SW480 (cell line): ENCODE measurements around the gene RELB.

Source experiments
- DNase-seq: peaks from one replicate; pipeline ENCODE4 v3.0.0-alpha.2; 2016; ENCODE audit warnings: low spot score

The RELB gene

DNA sequence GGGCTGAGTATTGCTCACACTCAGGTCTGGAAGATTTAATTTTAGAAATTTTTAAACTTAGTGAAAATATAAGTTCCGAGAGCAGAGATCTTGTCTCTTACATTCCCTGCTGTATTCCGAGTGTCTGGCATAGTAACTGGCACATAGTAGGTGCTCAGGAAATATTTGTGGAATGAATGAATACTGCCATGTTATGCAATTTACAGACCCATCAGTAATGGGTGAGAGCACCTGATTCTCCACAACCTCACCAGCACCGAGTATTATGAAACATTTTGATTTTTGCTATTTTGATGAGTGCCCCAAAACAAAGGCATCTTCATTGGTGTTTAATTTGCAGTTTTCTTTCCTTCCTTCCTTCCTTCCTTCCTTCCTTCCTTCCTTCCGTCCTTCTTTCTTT, 21.8 kb downstream of the RELB start:
- DNase-seq, result no peak

DNA sequence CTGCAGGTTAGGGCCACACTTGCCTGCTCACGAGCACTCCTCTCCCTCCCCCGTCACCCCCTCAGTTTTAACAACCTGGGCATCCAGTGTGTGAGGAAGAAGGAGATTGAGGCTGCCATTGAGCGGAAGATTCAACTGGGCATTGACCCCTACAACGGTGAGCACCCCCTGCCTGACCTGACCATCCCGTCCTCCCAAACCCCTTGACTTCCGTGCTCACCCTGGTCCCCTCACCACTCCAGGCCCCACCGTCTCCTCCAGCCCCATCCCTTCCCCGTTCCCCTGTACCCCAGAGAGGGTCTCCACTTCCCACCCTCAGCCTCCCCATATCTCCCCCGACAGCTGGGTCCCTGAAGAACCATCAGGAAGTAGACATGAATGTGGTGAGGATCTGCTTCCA, 24.0 kb downstream of the RELB start:
- no peak for DNase-seq

DNA sequence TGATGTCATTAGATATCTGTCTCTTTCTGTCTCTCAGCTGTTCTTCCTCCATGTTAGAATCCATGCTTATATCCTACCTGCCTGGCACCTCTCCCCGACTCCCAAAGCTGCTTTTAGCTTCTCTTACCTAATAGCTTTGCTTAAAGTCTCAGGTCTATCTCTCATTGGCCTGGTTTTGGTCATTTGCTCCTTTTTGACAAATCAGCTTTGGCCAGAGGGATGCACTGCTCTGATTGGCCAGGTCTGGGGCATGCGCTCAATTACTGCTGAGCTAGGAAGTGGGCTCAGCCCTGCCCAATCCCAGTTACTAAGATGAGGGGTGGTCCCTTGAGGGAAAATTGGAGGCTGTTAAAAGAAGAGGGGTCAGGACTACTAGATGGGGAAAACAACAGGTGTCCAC, 26.1 kb downstream of the RELB start:
- no peak for DNase-seq

DNA sequence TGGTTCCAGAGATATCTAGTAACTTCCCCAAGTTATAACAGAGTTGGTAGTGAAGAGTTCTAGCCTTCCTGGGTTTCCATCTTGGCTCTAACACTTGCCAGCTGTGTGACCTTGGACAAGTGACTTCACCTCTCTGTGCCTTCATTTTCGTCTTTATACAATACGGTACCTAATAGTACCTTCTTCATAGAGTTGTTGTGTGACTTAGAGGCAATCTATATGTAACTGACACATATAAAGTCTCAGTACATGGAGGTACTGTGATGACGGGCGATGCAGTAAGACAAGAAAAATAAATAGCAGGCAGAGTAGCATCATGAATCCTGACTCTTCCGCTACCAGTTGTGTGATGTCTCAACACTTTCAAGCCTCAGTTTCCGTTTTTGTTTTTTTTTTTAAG, 29.6 kb downstream of the RELB start:
- DNase-seq, result no peak

DNA sequence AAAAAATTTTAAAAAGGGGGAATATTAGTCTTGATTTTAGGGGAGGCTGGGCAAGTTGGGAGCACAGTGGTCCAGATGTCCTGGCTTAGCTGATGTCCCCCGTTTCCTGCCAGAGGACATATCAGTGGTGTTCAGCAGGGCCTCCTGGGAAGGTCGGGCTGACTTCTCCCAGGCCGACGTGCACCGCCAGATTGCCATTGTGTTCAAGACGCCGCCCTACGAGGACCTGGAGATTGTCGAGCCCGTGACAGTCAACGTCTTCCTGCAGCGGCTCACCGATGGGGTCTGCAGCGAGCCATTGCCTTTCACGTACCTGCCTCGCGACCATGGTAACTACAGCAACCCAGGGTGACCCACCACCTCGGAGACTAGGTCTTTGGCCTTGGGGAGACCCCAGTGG, 31.2 kb downstream of the RELB start:
- no peak for DNase-seq

DNA sequence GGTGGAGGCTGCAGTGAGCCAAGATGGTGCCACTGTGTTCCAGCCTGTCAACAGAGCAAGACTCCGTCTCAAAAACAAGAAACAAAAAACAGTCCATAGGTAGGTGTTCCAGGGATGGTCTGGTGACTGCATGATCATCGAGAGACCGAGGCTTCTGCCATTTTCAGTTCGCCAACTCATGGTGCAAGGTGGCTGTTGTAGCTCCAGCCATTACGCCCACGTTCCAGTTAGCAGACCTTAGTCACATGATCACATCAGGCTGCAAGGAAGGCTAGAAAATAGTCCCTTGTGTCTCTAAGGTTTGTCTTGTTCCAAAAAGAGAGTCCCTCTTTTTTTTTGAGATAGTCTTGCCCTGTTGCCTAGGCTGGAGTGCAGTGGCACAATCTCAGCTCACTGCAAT, 34.5 kb downstream of the RELB start:
- no peak for DNase-seq

DNA sequence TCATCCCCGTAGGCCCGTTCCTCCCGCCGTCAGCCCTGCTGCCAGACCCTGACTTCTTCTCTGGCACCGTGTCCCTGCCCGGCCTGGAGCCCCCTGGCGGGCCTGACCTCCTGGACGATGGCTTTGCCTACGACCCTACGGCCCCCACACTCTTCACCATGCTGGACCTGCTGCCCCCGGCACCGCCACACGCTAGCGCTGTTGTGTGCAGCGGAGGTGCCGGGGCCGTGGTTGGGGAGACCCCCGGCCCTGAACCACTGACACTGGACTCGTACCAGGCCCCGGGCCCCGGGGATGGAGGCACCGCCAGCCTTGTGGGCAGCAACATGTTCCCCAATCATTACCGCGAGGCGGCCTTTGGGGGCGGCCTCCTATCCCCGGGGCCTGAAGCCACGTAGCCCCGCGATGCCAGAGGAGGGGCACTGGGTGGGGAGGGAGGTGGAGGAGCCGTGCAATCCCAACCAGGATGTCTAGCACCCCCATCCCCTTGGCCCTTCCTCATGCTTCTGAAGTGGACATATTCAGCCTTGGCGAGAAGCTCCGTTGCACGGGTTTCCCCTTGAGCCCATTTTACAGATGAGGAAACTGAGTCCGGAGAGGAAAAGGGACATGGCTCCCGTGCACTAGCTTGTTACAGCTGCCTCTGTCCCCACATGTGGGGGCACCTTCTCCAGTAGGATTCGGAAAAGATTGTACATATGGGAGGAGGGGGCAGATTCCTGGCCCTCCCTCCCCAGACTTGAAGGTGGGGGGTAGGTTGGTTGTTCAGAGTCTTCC, 36.3 kb downstream of the RELB start:
- DNase-seq, result no peak

DNA sequence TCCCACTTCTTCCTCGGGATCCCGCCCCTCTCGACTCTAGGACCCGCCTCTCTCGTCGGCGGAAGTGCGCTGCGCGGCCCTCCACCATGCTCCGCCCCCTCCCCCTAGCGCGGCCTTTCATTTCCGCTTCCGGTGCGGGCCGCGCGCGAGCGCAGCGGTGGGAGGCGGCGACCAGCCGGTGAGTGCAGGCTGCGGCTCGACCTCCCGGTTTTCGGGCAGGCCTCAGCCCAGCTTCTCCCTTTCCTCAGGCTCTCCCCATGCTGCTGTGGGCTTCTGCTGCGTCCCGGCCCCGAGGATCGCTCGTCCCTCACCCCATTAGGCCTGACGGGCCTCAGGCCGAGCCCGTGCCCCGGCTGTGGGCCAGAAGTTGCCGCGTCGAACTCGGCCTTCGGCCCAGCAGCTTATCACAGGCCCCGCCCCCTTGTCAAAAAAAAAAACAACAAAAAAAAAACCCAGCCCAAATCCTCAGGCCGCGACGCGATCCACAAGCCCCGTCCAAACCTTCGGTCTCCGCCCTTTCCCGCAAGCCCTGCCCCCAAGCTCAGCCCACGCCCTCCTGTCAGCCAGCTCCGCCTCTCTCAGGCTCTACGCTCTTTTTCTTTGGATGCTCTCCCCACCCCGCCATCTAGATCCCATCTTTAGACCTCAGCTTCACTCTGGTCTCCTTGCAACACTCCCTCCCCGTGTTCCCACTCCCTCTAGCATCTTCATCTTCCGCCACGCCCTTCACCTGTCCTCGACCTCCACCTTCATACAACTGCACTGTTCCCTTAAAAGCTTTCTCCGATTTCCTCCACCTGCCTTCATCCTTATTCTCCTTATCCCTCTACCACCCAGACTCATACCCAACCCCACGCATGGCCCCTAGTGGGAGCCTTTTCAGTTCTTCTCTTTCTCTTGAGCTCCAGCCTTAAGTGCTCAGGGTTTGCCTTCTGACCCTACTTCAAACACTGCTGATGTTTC, 37.9 kb downstream of the RELB start, which contains the start of gene CLASRP:
Gene CLASRP (plus strand): TSS at position 115 of the 963 bp plus-strand sequence. CDS start 1,168 bp downstream, outside the sequence.
- peak; percentile 91 for DNase-seq

DNA sequence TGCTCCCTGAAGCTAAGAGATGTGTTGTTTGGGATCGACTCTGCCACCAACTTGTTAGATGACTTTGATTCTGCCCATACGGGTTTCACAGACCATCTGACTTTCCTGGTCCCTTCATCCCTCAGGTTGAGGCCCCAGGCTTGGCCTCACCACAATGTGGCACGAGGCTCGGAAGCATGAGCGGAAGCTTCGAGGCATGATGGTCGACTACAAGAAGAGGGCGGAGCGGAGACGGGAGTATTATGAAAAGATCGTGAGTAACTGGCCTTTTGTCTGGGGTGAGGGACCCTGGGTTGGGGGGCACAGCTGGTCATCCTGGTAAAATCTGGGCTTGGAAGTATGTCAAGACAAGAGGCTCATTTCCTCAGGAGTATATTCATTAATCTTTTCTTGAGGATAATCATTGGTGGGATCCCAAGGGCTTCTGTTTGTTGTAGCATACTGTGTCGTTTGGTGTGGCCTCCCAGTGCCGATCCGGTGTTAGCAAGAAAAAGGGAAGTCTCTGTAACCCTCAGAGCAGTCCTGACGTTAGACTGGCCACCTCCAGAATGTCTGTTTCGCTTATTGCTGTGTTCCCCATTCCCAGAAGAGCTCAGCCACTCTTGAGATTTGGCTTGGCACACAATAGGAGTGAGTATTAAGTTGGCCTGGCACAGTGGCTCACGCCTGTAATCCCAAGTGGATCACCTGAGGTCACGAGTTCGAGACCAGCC, 39.0 kb downstream of the RELB start:
- no peak for DNase-seq

DNA sequence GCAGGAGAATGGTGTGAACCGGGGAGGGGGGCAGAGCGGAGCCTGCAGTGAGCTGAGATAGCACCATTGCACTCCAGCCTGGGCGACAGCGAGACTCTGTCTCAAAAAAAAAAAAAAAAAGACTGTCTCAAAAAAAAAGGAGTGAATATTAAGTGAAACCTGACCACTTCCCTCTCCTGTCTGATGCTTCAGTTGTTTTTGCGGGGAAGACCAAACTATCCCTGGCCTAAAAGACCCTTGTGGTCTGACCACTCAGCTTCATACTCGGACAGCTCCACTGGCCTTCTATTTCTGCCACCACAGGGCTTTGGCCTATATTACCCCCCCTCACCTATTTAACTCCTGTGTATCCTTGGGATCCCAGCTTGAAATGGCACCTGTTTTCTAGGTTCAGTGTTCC, 39.9 kb downstream of the RELB start:
- no peak for DNase-seq

DNA sequence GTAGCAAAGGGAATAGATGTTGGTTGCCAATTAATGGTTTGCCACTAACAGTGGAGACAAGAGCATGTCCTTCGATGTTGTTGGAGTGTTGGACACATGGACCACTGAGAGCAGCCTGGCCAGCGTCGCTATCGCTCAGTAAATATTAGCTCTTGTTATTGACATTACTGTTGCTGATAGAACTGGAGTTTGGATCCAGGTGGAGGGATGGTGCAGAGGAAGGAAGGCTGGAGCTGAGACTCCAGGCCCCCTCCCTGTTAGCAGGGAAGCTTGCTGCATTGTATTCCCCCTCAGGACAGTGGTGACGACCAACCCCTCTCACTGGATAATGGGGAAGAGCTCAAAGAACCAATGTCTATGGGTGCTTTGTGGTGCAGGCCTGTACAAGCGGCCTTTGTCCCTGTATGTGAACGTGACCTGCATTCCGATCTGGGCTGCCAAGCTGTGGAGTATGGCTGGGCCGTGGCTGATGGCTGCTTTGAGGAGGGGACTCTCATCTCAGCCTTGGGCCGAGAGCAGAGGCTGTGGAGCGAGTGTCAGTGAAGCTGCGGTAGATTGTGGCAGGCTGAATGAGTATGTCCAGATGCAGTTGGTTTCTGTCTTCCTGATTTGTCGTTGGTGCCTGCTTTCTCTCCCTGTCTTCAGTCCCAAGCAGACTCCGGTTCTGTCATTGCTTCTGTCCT, 44.5 kb downstream of the RELB start:
- no peak for DNase-seq

DNA sequence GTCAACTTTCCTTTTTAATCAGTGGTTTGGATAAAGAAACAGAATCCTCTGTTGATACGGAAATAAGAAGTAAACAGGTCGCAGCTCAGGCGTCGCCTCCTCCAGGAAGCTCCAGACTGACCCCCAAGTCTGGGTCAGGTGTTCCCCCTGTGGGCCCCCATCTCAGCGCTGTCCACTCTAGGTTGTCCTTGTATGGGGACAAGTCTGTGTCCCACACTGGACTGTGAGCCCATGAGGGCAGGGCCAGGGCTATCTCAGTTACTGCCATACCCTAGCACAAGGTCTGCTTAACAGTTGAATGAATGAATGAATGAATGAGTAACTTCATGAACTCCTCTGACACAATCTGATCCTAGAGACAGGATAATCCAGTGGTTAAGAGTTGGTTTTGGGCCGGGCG, 45.1 kb downstream of the RELB start:
- no peak for DNase-seq

DNA sequence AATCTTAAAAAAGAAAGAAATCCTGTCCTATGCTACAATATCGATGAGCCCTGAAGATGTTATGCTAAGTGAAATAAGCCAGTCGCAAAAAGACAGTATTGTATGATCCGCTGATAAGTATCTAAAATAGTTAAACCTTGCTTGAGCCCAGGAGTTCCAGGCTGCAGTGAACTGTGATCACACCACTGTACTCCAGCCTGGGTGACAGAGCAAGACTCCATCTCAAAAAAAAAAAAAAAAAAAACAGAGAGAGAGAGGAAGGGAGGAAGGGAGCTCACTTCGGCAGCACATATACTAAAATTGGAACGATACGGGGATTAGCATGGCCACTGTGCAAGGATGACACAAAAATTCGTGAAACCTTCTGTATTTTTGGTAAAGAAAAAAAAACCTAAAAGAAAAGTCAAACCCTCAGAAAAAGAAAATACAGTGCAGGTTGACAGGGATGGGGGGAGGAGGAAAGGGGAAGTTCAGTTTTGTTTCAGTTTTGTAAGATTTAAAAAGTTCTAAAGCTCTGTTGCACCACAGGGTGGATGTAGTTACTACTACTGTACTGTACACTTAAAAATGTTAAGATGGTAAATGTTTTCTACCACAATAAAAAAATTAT, 46.0 kb downstream of the RELB start:
- no peak for DNase-seq

DNA sequence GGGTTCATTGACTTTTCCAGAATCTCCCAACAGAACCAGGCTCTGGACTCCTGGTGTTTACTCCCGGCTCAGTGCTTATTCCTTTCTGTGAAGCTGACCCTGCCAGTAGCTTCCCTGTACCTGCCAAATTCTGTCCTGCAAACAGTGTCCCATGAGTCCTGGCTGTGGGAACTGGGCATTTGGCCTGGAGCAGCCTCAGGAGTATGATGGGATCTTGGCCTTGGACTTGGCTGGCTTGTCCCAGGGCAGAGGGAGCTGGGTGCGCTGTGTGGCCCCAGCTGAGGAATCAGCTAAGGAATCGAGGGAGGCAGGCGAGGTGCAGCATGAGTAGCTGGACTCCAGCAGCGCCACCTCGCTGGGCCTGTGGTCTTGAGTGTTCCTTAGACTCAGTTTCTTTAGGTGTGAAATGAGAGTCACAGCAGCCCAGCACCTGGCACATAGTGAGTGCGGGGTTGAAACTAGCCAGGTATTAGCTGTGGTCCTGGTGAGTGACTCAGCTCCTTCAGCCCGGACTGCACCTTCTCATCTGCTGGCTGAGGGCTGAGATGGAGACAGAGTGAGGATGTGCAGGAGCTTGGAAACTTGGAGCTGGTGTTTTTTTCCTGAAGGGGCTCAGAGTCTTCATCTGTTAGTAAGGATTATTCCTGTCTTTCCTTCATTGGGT, 47.9 kb downstream of the RELB start:
- DNase-seq, result no peak

DNA sequence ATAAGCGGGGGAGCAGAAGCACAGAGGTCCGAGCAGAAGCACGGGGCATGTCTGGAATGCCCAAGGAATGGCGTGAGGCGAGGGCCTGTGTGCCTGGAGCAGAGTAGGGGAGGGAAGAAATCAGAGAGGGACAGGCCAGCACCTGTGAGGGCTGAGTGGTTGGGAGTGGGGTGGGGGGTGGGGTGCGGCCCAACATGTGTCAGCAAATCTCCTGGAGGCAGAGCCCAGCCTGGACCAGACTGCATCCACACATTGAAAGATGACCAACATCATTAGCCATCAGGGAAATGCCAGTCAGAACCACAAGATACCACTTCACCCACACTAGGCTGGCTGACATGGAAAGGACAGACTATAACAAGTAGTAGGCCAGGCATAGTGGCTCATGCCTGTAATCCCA, 48.8 kb downstream of the RELB start:
- DNase-seq, result no peak

DNA sequence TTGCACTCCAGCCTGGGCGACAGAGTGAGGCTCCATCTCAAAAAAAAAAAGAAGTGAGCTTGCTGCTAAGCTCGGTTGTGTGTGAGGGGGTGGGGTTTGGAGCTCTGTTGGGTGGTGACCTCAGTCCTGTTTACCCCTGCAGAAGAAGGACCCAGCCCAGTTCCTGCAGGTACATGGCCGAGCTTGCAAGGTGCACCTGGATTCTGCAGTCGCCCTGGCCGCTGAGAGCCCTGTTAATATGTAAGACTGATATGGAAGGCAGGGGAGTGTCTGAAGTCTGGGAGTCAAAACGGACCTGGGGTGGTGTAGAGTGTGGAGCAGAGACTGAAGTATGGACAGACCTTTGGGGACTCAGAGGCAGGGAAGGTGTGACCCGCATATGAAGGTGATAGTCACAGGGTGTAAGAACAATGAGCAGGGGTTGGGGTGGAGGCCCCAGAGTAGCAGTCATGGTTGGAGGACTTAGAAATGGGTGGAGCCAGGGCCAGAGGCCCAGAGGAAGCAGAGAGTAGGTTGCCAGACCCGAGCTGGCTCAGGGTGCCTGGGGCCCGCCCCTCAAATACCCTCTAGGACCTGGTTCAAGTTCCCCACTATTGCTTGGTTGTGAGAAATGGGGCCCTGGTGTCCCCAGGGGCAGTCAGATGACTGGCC, 50.8 kb downstream of the RELB start:
- DNase-seq, result no peak

DNA sequence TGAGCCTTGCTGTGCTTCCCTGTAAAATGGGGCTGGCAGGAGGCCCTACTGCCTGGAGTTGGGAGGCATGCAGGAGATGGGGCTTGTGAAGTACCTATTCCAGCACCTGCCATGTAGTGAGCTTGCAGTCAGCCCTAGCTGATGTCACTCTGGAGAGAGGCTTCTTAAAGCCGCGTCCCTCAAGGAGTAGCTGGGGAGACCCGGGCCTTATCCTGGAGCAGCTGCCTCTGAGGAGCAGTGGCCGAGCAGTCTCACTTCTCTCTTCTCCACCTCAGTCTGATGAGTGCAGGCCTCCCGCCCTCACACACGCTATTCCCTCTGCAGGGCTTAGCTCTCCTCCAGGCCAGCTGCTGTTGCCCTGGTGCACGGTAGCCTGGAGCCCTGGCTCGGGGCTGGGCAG, 55.6 kb downstream of the RELB start:
- no peak for DNase-seq

DNA sequence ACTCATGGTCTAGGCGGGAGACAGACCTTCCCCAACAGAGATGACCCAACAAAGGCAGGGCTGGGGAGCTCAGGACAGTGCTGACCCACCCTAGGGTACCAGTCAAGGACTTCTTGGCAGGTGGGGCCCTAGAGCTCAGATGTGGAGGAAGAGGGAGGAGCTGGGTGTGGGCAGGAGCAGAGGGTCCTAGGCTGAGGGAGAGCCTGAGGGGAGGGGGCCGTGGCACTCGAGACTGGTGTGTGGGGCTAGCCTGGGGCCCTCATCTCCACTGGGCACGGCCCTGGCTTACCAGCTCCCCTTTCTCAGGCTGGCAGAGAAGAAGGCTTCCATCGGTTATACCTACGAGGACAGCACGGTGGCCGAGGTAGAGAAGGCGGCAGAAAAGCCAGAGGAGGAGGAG, 56.2 kb downstream of the RELB start:
- DNase-seq, result no peak

DNA sequence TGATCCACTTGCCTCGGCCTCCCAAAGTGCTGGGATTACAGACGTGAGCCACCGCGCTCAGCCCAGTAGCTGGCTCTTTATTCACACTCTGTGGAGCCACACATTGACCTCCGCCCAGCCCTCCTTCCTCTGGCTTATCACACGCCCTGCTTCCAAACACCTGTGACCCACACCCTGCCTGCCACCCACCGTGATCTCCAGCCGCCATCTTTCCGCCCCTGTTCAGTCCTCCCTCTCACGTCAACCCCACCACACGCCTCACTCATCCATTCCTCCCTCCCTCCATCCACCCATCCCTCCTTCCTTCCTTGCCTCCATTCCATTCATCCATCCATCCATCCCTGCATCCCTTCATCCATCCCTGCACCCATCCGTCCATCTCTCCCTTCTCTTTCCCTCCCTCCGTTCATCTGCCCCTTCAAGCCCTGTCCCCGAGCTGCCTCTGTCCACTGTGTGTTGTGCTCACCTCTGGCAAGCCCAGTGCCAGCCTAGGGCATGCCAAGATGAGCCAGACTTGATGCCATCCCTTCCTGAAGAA, 57.4 kb downstream of the RELB start:
- no peak for DNase-seq
